ENCODE measurements around the gene KRTAP5-1.

KRTAP5-1 gene

DNA sequence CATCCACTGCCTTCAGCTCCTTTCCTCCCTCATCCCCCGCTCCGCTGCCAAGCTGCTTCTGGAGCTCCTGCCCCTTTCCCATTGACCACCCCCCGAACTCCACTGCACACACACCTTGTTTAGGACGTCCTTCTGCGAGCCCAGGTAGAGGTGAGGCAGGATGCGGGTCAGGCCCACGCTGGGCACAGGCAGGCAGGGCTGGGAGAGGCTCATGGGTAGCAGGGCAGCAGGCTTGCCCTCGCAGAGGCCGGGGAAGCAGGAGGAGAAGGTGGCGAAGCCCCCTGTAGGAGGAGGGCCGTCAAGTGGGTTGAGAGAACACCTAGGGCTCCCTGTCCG, 26.3 kb downstream of the KRTAP5-1 start:
- DNase-seq: no peak

DNA sequence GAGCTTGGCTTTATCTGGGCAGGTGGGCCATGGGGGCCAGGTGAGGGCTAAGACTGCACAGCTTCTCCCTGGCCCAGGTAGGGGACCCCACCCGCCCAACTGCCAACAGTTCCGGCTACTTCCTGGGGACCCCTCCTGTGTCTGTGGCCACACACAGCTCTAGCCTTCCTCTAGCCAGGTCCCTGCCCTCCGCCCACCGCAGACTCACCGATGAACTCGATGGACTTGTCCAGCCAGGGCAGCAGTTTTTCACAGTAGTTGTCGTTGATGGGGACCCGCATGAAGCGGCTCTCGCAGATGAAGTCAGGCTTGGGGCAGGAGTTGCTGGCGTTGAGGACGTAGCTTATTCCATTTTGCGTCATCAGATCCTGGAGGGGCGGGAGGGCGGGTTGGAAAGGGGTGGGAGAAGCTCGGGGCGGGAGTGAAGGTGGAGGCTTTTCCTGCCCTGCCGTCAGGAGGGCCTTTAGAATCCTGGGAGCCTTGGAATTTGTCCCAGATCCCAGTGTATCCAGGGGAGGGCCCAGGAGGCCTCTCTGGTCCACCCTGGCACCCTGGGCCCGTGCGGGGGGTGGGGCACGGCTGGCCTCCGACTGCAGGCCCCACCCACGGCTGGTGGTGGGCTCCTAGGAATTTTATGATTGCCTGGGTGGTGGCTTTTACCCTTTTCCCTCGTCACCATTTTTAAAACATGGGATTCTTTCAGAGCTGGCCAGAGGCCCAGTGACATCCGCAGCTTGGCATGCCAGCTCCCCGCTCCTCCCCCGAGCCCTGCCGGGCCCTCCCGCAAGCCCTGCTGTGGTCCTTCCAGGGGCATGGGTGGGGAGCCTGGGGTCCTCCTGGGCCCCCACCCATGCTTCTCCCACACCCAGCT, 26.9 kb downstream of the KRTAP5-1 start:
- no peak for DNase-seq

- no peak for DNase-seq
Measured at GRCh38 chr11:1557051-1557884, 27.8 kb downstream of the KRTAP5-1 start.

DNA sequence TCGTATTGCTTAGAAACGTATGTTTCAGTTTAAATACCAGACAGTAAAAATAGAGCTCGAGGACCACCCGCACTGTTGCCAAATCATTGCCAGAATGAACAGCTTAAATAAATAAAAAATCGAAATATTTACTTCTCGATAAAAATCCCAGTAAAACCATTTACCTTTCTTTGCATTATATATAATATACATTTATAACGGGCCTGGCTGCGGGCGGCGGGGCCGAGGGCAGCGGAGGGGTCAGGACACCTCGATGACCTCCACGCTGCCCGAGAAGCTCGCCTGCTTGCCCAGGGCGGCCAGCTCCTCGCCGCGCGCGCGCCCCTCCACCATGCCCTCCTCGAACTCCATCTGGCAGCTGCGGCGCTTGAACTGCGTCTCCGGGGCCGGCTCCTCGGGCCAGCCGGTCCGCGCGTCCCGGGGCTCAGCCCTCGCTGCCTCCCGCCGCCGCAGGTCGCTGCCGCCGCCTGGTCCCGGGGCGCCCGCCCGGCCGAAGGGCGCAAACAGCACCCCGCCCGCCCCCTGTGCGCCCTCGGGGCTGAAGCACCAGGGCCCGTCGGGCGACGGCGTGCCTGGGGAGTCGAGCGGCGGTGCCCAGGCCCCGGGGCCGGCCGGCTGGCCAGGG, 28.7 kb downstream of the KRTAP5-1 start:
- DNase-seq: no peak

DNA sequence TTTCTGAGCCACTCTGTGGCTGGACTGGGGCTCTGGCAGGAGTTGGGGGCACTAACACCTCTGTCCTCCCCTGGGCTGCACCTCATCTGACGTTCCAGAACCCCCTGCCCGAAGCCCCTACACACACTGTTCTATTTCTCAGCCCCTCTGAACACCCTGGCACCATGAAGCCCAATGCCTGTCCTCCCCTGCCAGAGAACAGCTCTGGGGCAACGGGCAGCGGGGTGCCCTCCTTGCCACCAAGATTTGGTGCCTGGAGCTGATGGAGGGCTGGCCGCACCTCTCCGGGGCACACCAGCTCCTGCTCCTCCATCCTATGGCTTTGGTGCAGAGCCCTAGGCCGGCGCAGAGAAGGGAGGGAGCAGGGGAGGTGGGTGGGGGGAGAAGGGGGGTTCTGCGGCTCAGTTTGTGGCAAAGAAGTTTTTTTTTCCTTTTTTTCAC, 29.4 kb downstream of the KRTAP5-1 start:
- no peak for DNase-seq

DNA sequence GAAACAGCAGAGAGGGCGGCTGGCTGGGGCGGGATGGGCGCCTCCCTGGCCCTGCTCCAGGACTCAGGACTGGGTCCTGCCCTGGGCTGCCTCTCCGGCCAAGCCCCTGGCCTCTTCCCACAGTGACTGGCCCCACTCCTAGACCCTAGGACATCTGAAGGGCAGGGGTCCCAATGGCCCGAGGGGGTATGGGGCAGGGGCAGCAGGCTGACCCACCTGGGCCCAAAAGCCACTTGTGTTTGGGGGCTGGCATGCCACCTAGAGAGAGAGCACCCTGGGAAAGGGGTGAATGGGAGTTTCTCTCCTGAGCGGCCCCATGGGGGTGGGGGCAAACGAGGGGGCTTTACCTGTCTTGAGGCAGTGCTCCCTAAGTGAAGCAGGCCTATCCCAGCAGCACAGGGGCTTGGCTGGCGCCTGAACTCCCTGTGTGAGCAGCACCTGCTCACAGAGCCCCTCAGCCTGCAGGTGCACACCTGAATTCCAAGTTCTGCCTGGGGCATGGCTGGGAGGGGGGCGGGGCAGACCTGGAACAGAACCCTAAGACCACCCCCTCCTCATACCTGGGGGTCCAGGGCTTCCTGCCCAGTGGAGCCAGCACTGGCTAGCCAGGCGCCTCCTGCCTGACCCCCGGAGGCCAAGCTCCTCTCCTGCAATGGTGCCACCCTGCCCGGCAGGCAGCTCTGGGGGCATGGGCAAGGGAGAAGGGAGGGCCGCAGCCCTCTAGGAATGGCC, 29.9 kb downstream of the KRTAP5-1 start:
- DNase-seq: no peak

GRCh38 chr11:1553808-1554594, 31.1 kb downstream of the KRTAP5-1 start:
- no peak for DNase-seq

DNA sequence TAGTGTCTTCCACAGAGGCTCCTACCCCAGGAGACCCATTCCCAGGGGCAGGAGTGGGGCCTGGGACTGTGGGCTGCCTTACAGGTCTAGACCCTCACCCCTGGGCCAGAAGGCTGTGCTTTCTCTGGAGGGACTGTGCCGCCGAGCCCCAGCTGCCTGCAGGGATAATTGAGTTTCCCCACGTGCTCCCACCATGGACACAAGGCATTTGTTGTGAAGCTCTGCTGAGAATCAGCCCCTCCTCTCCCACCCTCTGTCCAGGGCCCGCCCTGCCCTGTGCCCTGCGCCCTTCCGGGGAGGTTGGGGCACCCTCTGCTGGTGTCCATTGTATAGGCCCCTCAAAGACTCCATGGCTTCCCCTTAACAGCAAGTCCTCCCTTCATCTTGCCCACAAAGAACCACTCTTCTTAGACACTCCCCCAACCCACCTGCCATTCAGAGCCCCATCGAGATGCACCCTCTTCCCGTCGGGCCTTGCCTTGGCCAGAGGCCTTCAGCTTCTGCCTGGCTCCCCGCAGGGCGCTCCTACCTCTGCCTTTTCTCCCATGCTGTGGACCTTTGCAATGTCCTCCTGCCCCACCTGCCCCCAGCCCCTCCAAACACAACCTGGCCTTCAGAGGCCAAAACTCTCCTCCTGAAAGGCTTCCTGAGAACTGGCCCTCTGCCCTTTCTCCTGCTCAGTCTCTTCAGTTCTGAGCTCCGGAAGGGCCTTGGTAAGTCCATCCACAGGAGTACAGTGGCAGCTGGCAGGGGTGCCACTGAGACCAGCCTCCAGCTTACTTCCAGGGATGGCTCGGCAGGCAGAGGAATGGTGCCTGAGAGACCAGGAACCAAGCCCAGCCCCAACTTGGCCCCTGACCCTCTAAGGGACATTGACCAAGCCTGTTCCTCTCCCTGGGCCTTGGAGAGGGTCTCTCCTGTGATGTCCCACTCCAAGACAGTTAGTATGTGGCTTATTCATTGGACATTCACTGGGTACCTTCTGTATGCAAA, 35.4 kb downstream of the KRTAP5-1 start:
- no peak for DNase-seq

DNA sequence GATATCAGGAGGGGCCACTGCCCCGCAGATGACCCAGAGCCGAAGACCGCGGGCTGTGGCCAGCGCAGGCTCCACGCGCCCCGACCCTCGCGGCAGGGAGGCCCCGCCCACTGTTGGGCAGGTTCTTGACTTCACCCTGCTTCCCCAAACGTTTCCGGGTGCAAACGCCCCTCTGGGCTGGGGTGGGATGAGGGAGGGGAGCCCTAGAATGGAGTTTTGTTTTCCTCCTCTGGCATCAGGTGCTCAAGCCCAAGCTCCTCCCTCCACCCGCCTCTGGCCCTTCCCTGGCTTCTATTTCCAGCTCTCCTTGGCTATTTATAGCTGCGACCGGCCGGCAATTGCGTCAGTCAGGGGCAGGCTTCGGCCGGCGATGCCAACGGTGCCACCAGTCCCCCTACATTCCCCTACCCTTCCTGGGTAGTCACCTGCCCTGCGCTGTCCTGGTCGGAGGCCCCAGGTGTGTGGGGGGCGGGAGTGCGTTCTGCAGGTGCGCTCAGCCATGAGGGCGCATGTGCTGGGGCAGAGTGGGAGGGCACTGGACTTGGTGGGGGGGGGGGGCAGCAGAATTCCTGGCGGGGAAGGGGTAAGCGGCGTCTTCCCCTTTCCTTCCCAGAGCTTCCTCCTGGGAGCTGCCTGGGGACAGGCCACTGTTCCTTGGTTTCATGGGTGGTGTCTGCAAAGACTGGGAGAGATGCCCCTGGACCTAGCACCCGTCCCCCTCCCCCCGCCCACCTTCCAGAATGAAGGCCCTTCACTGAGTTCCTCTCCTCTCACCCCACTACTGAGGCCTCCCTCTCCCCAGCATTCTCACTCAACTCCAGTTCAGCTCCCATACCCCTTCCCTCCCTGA, 36.6 kb downstream of the KRTAP5-1 start:
- DNase-seq: no peak

- DNase-seq: no peak
Measured at GRCh38 chr11:1547467-1548098, 37.5 kb downstream of the KRTAP5-1 start.

GRCh38 chr11:1546536-1547466, 38.3 kb downstream of the KRTAP5-1 start:
- DNase-seq: peak; percentile 19

GRCh38 chr11:1546077-1546535, 39.0 kb downstream of the KRTAP5-1 start:
- DNase-seq: no peak

- no peak for DNase-seq
Measured at GRCh38 chr11:1545432-1545831, 39.7 kb downstream of the KRTAP5-1 start.

GRCh38 chr11:1544536-1544935, 40.5 kb downstream of the KRTAP5-1 start:
- no peak for DNase-seq

DNA sequence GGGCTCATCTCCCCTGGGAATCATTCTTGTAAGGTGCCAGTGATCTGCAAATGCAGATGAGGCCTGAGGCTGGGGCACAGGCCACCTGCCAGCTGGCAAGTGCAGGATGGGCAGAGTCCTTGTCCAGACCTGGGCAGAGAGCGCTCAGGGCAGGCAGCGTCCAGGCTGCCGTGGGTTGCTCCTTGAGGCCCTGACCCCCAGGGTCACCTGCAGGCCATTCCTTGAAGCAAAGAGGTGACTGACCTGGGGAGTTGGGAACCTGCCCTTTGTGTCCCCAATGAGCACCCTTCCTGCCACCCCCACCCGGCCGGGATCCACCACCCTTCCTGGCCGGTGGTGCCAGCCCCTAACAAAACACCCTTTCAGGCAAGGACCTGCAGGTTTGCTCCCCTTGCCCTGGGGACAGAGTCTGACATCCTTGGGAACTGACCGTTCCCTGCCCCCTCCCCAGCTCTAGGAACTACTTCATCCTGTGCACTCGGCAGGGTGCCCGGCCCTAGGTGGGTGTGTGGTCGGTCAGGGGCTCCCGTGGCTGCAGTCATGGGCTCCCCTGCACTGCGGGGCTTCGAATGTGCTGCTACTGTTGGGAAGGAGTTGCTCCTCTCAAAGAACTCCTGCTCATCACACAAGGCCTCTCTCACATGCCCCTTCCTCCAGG, 41.3 kb downstream of the KRTAP5-1 start:
- DNase-seq: no peak

GRCh38 chr11:1542267-1542666, 42.8 kb downstream of the KRTAP5-1 start:
- DNase-seq: no peak

- DNase-seq: no peak
Measured at GRCh38 chr11:1541474-1542204, 43.4 kb downstream of the KRTAP5-1 start.

Data from activated effector memory CD4-positive, alpha-beta T cell treated with Interleukin-2 at 50 U/mL for 16 hours (primary cell).